ENCODE measurements around the gene RUNX1. TPM values are rescaled to one million over a fixed set of nuclear protein-coding genes. Genes with fewer than 3 reads are reported as not detected.

RUNX1 gene
- total RNA-seq, 1 experiment from 2014 or later: 0.52 TPM

- Histone ChIP-seq H3K27me3 (replicated peaks; ENCODE audit: insufficient read depth, low read depth, low read length, poor library complexity) (peaks cover 20% of the 10 kb centered on the region), H3K9me3 (ENCODE audit: low read depth, low read length, poor library complexity, severe bottlenecking) (no peaks in the 10 kb centered on the region), H3K36me3 (ENCODE audit: insufficient read depth, low read length, poor library complexity, severe bottlenecking) (no peaks in the 10 kb centered on the region), H3K4me1 (ENCODE audit: insufficient read depth, low read length, poor library complexity, severe bottlenecking) (no peaks in the 10 kb centered on the region), H3K4me3 (ENCODE audit: low read depth, low read length, poor library complexity, severe bottlenecking) (no peak overlapping the region), H3K27ac (ENCODE audit: low read depth, low read length, poor library complexity, severe bottlenecking) (no peak overlapping the region)
- BruUV-seq (replicated peaks): no TSS peak
- CTCF ChIA-PET: no interaction called here
- DNase-seq (ENCODE audit: low spot score): no peak
- POLR2A ChIA-PET (ENCODE audit: low non-redundant PET): no interaction called here
- TF ChIP-seq EZH2 (IDR thresholded peaks at IDR 0.05; ENCODE audit: borderline replicate concordance, low read depth, low read length, poor library complexity, severe bottlenecking) (no peak), CTCF (conservative IDR thresholded peaks at IDR 0.05; ENCODE audit: low read depth, low read length) (no peak)
- intact Hi-C loops (cut with micrococcal nuclease; ENCODE audit: unreplicated experiment): no loop called here
These were observed 61.0 kb downstream of the RUNX1 start for GRCh38 chr21:34988139-34988538.

DNA sequence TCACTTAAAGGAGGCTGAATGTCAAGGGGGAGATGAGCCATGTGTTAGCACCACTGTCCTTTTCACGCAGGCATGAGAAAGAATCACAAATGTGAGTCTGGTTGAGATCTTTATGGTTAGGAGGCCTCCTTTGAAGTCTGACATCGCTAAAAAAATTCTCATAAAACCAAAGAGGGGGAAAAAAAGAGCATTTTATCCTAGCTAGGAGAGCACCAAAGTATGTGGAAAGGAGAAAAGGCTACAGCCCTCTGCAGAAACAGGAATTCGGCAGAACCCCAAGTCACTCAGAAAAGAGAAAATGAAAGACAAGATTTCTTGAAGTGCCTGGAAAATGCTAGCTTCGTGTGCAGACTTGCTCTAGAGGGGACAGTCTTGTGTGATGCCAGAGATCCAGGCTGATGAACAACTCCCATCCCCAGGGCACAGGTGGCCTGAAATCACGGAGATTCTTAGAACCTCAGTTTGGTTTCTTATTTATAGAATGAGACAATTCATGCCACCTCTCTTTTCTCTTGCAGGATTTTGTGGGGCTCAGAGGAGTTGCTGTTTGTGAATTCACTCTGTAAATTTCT, 61.5 kb downstream of the RUNX1 start:
- CTCF ChIA-PET: no interaction called here
- no peak overlapping the region for H3K27ac ChIP-seq (ENCODE audit: low read depth, low read length, poor library complexity, severe bottlenecking)
- TF ChIP-seq CTCF (conservative IDR thresholded peaks at IDR 0.05; ENCODE audit: low read depth, low read length) (no peak), EZH2 (IDR thresholded peaks at IDR 0.05; ENCODE audit: borderline replicate concordance, low read depth, low read length, poor library complexity, severe bottlenecking) (no peak)
- no peaks in the 10 kb centered on the region for H3K36me3 ChIP-seq (ENCODE audit: insufficient read depth, low read length, poor library complexity, severe bottlenecking)
- DNase-seq (ENCODE audit: low spot score): no peak
- no TSS peak for BruUV-seq (replicated peaks)
- POLR2A ChIA-PET (ENCODE audit: low non-redundant PET): no interaction called here
- H3K4me3 ChIP-seq (ENCODE audit: low read depth, low read length, poor library complexity, severe bottlenecking): no peak overlapping the region
- H3K9me3 ChIP-seq (ENCODE audit: low read depth, low read length, poor library complexity, severe bottlenecking): no peaks in the 10 kb centered on the region
- peaks cover 15% of the 10 kb centered on the region for H3K27me3 ChIP-seq (replicated peaks; ENCODE audit: insufficient read depth, low read depth, low read length, poor library complexity)
- intact Hi-C loops (cut with micrococcal nuclease; ENCODE audit: unreplicated experiment): no loop called here
- no peaks in the 10 kb centered on the region for H3K4me1 ChIP-seq (ENCODE audit: insufficient read depth, low read length, poor library complexity, severe bottlenecking)

GRCh38 chr21:34986561-34987500, 62.3 kb downstream of the RUNX1 start:
- DNase-seq (ENCODE audit: low spot score): no peak
- no TSS peak for BruUV-seq (replicated peaks)
- intact Hi-C loops (cut with micrococcal nuclease; ENCODE audit: unreplicated experiment): no loop called here
- no peaks in the 10 kb centered on the region for H3K9me3 ChIP-seq (ENCODE audit: low read depth, low read length, poor library complexity, severe bottlenecking)
- H3K4me1 ChIP-seq (ENCODE audit: insufficient read depth, low read length, poor library complexity, severe bottlenecking): no peaks in the 10 kb centered on the region
- H3K27ac ChIP-seq (ENCODE audit: low read depth, low read length, poor library complexity, severe bottlenecking): no peak overlapping the region
- no peak overlapping the region for H3K4me3 ChIP-seq (ENCODE audit: low read depth, low read length, poor library complexity, severe bottlenecking)
- TF ChIP-seq CTCF (conservative IDR thresholded peaks at IDR 0.05; ENCODE audit: low read depth, low read length) (no peak), EZH2 (IDR thresholded peaks at IDR 0.05; ENCODE audit: borderline replicate concordance, low read depth, low read length, poor library complexity, severe bottlenecking) (no peak)
- POLR2A ChIA-PET (ENCODE audit: low non-redundant PET): no interaction called here
- peaks cover 14% of the 10 kb centered on the region for H3K27me3 ChIP-seq (replicated peaks; ENCODE audit: insufficient read depth, low read depth, low read length, poor library complexity)
- CTCF ChIA-PET: no interaction called here
- H3K36me3 ChIP-seq (ENCODE audit: insufficient read depth, low read length, poor library complexity, severe bottlenecking): no peaks in the 10 kb centered on the region

All from A673 (cell line).